ENCODE results near the gene GNB1L.
"Not testable (repeated sequence)": the region's sequence is repeated elsewhere in the genome, so short reads cannot be mapped to it uniquely, and the experiment has no call there.

Gene GNB1L

DNA sequence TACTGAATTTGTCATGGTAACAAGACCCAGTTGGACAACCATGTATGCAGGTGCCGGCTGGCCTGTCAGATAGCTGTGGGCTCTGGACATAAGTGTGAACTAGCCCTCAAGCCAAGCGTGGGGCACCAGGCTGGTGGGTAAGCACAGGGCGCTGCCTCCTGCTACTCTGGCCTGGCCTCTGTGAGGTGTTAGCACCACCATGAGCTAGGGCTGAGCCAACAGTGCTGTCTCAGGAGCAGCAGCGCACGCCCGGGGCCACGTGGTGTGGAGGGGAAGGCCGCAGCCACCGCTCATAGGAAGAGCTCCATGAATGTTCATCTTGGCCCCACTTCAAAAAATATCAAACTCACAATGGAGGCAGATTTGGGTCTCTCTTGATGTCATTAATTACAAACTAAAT is 35.3 kb upstream of the GNB1L start:
- ATAC-seq = no peak
- DNase-seq = peak; percentile 53

DNA sequence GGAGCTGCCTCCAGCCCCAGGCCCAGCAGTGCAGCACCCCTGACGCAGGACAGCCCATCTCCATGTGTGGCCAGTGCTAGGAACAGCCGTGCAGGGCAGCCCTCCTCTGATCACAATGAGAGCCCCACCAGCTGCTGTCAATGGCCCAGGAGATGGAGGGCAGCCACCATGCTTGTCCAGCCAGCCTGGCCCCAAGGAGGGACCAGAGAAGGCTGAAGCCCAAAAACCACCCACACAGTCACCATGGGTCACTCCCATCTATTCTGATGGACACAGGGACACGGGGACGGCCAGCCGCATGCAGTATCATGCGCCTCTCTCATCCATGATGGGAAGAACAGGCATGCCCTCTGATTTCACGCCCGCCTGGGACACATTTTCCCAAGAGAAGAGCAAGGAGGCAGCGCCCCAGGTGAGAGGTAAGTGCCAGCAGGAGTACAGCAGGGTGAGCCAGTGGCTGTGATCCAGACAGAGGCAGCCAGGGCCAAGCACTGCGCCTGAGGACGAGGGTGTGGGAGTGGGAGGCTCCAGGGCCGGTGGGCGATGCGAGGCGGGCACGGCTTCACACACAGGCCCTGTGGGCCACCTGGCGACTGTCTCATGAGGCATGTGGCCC is 33.6 kb upstream of the GNB1L start:
- DNase-seq (no peak), ATAC-seq (no peak)

DNA sequence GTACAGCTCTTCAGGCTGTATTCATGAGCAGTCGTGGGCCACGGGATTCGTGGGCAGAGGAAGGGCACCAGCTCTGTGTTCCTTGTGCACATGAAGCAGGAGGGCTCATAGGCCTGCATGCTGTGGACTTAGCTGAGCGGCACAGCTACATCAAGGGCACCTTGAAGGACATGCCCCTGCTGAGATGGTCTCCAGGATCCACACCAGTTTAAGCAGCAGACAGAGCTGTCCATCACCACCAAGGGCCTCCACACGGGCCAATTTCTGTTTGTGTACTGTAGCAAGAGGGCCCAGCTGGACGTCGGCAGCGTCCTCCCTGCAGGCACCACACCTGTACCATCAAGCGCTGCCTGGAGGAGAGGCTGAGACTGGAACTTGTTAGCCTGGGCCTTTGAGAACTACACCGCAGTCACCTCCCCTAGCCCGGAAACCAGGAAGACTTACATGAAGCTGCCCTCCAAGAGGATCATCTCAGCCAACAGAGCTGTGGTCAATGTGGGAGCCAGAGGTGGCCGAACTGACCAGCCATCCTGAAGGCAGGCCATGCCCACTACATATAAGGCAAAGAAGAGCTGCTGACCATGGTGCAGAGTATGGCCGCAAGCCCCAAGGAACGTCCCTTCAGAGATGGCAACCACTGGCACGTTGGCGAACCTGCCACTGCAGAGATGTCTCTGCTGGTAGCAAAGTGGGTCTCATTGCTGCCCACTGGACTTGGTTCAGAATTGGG is 32.7 kb upstream of the GNB1L start:
- ATAC-seq (no peak), DNase-seq (no peak)

DNA sequence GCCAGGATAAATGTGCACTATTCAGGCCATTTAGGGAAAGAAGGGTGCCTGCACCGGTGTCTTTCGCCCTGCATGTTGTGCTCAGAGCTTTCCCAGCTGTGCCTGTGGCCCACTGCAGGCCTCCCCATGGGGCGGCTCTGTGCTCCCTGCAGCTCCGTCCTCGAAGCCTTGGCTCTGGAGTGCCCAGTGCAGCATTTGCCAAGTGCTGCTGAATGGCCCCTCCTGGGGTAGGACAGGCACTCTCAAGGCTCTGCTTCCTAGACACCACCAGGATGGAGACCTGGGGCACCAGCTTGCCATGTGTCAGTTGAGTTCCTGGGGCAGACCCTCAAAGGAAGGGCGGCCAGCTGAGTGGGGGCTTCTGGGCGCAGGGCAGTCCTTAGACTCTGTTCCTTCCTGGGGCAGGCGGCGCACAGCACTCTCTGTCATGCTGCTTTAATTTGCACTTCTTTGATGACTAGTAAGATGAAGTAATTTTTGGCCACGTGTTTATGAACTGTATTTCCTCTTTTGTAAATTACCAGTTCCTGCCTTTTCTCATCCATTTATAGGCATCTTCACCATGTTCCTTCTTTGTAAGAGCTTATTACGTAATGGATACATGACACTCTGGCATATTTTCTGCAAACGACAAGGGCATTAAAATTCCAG is 32.1 kb upstream of the GNB1L start:
- no peak for ATAC-seq
- DNase-seq = no peak

DNA sequence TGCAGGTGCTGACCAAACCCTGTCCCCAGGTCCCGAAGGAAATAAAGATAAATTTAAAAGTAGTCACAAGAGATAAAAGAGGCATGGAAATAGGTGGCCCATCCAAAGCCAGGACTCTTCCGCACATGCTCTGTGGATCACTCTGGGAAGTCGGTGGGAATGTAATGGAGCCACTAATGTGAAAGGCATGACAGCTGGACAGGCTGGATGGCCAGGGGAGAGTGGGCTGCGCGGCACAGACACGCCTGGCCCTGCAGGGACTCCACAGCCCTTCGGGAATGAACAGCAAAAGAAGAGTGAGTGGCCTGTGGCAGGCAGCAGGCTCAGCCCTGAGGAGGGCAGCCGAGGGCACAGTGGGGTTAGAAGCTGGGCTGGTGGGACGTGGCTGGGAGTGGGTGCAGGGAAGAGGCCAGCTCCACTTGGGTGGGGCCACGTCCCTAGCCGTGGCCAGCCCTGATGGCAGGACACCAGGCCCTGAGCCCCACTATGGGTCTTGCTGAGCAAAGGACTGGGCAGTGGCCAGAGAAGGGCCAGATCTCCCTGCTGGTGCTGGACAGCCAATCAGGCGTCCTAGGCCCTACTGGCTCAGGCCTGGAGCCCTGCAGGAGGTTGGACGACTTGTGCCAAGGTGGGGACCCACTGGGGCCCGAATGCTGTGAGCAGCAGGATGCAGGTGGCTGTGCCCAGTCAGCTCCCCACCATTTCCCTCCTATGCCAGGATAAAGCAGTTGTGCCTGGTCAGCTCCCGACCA is 31.3 kb upstream of the GNB1L start:
- DNase-seq (no peak), ATAC-seq (no peak)

DNA sequence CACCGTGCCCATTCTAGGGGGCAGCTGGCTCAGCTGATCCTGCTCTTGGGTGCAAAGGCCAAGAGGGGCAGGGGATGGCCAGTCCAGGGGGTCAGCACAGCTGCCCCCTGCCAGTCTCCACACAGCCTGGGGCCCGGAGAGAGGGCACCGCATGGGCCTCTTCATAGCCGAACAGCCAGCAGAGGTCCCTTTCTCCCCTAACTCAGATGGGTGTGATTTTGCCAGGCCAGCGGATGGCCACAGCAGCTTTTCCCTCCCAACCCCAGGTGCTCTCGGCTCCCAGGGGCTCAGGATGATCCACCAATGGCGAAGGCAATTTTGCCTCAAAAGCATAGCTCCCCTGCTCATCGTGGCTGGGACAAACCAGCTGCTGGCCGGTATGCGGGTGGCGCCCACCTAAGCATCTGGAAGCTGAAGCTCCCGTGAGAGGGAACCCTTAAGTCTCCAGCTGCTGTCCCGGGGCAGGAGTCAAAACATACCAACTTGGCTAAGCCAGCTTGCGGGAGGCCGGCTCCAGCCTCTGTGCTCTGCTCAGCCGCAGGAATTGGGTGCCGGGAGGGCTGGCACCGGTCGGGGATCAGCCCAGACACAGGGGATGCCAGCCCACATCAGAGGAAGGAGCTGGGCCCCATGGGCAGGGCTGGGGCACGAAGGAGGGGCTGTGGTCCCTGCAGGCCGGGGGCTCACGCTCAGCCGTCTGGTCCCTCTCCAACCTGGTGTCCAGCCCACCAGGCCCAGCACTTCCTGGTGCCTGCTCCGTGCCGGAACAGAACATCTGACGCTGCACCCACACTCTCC is 30.5 kb upstream of the GNB1L start:
- ATAC-seq = no peak
- no peak for DNase-seq

DNA sequence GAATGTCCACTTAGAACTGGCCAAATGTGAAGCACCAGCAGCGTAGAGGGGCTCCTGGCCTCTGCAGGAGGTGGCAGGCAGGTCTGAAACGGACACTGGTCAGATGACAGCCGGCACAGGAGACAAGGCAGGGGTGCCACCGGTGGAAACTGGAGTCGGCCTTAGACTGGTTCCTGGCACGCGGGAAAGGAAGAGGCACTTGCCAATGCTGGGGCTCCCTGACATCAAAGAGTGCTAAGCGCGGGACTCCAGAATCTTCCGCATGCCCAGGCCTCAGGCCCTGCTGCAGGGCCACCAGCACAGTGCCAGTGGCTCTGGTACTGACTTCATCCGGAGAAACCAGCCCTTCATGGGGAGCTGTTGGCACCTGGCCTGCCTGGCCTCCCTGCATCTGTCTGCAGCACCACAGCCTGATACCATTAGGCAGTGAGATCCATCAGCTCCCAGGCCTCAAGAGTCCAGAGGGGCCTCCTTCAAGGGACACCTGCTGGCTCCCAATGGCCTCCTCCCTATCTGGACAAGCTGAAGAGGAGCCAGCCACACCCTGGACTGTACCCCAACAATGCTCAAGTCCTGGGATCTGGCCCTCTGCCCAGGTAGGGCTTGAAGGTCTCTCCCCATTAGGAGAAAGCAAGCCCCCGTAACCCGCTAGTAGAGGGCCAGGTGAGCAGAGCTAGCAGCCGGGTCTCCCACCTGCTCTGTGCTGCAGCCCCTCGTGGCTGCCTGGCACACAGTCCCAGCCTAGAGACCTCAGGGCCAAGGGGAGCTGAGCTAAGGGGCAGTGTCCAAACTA is 29.7 kb upstream of the GNB1L start:
- DNase-seq (no peak), ATAC-seq (no peak)

DNA sequence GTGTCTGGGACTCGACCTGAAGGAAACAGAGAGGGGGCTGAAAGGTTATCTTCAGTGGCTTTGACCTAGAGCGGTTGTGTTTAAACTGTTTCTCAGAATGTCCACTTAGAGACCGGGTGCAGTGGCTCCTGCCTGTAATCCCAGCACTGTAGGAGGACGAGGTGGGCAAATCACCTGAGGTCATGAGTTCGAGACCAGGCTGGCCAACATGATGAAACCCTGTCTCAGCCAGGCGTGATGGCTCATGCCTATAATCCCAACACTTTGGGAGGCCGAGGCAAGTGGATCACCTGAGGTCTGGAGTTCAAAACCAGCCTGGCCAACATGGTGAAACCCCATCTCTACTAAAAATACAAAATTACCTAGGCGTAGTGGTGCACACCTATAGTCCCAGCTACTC is 28.8 kb upstream of the GNB1L start:
- not testable (repeated sequence) for ATAC-seq, DNase-seq

DNA sequence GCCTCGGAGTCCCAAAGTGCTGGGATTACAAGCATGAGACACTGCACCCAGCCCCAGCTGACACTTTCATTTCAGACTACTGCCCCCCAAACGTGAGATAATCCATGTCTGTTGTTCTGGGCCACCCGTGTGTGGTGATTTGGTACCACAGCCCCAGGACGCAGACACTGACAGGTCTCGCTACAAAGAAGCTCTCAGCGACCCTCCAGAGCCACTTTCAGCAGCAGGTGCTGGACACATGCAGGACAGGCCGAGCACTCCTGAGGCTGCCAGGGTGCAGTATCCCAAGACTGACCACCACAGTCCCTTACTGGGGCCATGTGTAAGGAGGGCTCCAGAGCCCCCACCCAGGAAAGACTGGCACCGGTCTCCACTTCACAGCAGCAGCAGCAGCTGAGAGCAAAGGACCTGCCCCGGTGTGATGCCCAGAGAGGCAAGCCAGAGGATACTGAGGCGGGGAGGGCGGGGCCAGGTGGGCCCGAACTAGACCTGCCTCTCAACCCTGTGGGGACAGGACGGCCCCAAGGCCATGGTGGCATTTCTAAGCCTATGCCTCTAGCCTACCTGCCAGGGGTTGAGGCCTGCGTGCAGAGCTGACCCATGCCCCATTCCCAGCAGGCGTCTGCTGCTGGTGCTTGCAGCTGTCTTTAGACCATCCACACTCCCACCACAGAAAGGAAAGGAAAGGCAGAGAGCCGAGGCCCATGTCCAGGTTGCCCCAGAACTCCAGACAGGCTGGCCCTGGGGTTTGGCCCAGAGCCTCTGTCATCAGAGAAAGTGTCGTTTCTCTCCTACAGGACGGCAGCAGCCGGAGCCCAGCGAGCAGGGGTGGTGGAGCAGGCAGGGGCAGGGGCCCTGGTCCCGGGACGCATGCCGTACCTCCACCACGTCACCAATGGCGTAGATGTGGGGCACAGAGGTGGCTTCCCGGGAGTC is 28.0 kb upstream of the GNB1L start:
- ATAC-seq = no peak
- no peak for DNase-seq

DNA sequence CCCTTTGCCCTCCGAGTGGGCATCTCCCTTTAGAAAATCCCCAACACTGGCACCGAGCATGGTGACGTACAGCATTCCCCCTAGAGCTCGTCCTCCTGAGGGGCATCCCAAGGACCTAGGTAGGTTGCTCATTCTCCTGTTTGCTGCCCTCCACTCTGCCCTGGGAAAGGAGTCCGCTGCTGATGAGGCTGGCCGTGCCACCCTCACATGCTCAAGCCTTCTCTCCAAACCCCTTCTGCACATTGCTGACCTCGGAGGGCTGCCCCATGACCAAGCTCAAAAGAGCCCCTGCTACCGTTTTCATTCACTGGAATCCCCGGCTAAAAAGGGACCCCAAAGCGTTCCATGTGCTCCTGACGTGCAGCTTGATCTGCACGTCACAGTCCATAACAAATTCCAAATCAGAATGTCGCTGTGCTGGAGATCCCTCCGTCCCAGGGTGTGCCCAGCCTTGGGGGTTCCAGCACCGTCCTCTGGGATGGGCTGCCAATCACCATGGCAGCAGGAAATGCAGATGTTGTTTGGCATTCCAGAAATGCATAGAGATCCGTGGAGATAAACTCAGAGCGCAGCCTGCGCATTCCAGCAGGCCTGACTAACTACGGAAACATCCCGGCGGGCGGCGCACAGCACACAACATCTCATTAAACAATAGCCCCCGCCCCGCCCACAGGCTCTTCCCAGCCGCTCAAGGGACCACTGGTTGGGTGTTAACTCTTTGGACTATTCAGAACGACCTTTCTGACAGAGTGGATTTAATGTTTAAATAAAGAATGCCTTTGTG is 26.3 kb upstream of the GNB1L start:
- DNase-seq (no peak), ATAC-seq (no peak)

DNA sequence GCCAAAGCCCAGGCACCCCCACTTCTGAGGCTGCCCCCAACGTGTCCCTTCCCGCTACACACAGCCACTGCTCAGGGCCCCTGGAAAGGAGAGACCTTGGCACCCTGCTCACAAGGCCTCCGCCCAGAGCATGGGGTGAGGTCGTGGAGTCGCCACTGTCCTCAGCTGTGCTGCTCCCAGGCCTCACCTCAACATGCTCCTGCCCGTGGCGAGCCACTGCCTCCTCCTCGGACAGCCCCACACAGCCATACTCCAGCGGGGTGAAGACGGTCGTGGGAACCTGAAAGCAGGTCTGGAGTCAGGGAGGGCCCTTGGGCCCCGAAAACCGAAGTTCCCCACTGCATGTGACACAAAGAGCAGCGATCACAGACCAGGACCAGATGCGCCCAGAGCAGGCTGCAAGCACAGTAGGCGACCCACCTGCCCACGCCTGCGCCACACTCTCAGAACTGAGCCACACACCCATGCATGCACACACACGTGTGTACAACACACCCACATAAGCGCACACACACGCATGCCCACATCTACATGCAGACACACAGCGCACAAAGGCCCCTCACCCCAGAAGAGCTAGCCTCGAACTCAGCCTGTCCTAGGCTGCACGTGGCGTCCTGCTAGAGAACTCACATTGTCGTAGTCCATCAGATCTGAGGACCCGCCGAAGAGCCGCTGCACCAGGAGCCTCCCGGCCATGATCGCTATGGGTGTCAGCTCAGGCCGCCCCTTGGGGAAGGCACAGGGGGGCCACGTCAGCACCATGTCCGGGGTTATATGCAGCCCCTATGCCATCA is 25.5 kb upstream of the GNB1L start:
- ATAC-seq (no peak), DNase-seq (no peak)

DNA sequence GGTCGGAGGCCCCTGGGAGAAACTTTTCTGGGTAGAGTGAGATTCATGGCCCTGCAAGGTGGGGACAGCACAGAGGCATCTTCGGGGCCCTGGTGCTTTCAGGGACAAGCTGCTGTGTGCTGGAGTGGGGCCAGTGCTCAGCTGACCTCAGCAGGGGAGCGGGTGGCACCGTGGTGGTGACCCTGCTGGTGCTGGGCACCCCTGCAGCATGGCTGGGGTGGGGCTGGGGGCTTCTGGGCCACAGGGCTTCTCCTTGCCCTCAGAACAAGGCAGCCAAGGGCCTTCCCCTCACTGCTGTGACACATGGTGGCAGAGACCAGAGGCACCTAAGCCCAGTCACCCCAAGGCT is 24.9 kb upstream of the GNB1L start:
- no peak for ATAC-seq

DNA sequence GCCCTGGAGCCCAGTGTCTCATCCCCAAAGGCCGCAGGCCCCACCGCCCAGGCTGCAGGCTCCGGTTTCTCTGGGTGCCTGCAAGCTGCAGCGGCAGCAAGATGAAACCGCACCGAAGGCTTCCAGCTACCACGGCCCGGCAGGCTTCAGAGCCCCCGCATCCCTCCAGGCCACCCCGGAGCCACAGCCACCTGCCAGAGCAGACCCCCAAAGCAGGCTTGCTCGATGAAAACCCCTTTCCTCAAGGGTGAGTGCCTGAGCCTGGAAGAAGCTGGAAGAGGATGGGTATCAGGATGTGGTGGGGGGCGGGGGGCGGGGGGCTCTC is 24.5 kb upstream of the GNB1L start:
- DNase-seq = no peak
- ATAC-seq = no peak

More for the DNA sequence above, 24.9 kb upstream of the GNB1L start:
- DNase-seq = no peak

DNA sequence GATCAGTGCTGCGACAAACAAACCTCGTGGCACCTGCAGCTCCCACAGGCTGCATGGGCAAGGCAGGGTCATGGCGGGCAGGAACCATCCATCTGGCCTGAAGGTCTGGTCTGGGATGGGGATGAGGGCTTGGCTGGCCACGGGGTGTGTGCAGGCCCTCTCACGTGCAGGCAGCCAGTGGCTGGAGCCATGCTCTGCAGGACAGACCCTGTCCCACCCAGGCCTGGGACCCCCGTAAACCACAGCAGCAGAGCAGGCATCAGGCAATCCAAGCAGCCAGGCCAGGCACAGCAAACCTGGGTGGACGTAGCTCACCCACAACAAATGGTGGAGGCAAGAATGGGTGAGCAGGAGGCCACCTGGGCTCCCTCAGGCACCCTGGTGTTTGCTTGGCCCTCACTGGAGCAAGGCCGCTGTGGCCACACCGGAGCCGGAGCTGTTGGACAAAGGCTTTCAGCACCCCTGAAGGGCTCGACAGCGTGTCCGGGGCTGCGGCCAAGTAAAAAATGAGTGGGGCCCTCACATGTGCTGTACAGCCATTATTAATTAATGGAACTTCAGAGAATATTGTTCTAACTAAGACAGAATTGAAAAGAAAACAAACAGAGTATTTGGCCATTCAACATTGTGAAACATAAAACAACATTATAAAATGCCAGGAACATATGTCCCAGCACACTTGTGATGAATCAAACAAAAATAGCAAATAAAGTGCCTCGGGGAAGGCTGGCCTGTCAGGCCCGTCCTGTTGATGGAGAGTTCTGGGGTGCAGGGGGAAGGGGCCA is 24.0 kb upstream of the GNB1L start:
- ATAC-seq (no peak), DNase-seq (no peak)

DNA sequence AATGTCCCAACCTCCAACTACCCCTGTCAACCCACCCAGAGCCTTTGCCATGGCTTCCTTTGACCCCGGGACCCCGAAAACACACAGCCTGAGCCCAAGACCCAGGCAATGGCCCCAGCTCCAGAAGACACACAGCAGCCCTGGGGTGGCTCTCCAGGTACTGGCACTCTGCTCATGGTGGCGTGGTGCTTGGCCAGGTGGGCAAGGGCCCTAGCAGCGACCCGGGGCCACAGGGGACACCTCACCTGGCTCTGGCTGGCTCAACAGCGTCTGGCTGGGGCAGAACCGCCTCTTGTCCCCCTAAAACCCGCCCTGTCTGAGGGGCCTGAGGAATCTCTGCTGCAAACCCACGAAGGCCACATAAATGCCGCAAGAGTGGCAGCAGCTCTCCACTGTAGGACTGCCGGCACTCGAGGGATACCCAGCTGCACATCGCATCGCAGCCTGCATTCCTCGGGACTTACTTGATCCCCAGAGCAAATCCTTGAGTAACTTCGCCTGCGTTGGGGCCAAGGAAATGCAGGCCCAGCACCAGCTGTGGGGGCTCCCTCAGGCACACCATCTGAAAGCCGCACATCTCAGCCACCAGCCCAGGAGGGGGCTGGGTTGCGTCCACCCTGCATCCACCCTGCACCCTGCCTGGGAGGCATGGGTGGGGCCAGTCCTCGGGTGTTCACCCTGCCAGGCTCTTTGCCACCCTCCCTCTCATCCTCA is 23.1 kb upstream of the GNB1L start:
- ATAC-seq = no peak
- no peak for DNase-seq

DNA sequence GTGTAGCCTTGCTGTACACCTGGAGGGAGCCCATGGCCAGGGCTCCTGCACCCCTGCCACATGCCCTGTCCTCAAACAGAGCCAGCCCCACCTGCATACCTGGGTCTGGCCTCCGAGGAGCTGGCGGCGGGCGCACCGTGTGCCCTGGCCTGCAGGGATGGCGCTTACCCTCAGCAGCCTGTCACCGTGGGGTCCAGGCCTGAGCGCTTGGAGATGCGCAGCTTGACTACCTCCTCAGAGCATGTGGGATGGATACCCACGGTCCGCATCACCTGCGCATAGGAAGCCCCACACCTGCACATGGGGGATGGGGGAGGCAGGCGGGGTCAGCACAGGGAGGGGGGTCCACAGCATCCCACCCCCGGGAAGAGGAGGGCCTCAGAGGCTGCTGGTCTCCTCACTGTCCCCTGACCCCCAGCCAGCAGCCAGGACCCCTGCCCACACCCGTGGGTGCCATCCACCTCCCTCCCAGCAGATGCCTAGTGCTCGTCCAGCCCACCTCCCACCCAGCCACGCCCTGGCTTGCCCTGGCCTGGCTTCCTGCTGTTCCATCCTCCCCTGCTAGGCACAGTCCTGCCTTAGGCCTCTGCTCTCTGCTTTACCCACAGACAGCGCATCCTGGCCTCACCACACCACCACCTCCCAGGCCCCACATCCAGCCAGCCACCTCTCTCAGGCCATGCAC is 22.4 kb upstream of the GNB1L start:
- no peak for DNase-seq
- no peak for ATAC-seq
